Breast epithelium (tissue), 3 donors: Measurements from ENCODE around the gene G6PC3.

Source experiments
- CTCF ChIP-seq, 3 donors: fragments of 450-650 bp; IDR thresholded peaks; one replicate each; pipeline ENCODE4 v1.5.1; 2016 to 2017; ENCODE audit warnings: antibody characterized with exemption in 3 of 3, mild to moderate bottlenecking in 3 of 3, moderate library complexity in 3 of 3
- POLR2A ChIP-seq: fragments of 450-650 bp; IDR thresholded peaks from one replicate; pipeline ENCODE4 v1.6.1; 2016; ENCODE audit warnings: antibody characterized with exemption, mild to moderate bottlenecking, moderate library complexity
- POLR2AphosphoS5 ChIP-seq, 3 donors: sonication (generic); formaldehyde crosslinking; IDR thresholded peaks; one replicate each; pipeline ENCODE4 v1.6.1; 2017; ENCODE audit warnings: antibody characterized with exemption in 3 of 3

GRCh38 chr17:44105483-44105882, 34.9 kb downstream of the G6PC3 start:
- TF ChIP-seq CTCF (IDR thresholded peaks at IDR 0.05) = no peak
- TF ChIP-seq POLR2A = no peak
- TF ChIP-seq POLR2AphosphoS5 (IDR thresholded peaks at IDR 0.05) = no peak
